GM21529 (cell line): Measurements from ENCODE around the gene GMCL1.

ENCODE experiments used
- ATAC-seq: cut with Tn5 transposase; IDR thresholded peaks from one replicate; pipeline ENCODE4 v1.9.1; 2021; ENCODE audit not compliant: unreplicated experiment

GMCL1 gene

GRCh38 chr2:69829256-69830044 is at the start of gene GMCL1:
GMCL1 (plus strand) TSS chr2:69829660; CDS start chr2:69829893, 233 bp downstream.
- ATAC-seq: peak; percentile 87

GRCh38 chr2:69780921-69781320 is 48.5 kb upstream of the GMCL1 start:
- ATAC-seq: no peak

GRCh38 chr2:69781321-69782248 is 47.9 kb upstream of the GMCL1 start:
- no peak for ATAC-seq

- no peak for ATAC-seq
Measured at GRCh38 chr2:69784228-69784627, 45.2 kb upstream of the GMCL1 start.

GRCh38 chr2:69785358-69785757 is 44.1 kb upstream of the GMCL1 start:
- ATAC-seq: no peak

GRCh38 chr2:69786052-69786560 is 43.4 kb upstream of the GMCL1 start:
- ATAC-seq: no peak

GRCh38 chr2:69789175-69789721 is 40.2 kb upstream of the GMCL1 start:
- ATAC-seq: peak; percentile 64

GRCh38 chr2:69789772-69790600 is 39.5 kb upstream of the GMCL1 start:
- ATAC-seq: peak; percentile 53

- ATAC-seq: no peak
Measured at GRCh38 chr2:69790601-69790959, 38.9 kb upstream of the GMCL1 start.

GRCh38 chr2:69791045-69791444 is 38.4 kb upstream of the GMCL1 start:
- no peak for ATAC-seq

- no peak for ATAC-seq
Measured at GRCh38 chr2:69796174-69796573, 33.3 kb upstream of the GMCL1 start.

GRCh38 chr2:69797235-69797634 is 32.2 kb upstream of the GMCL1 start:
- ATAC-seq: no peak

- ATAC-seq: no peak
Measured at GRCh38 chr2:69797836-69798289, 31.6 kb upstream of the GMCL1 start.

GRCh38 chr2:69798290-69798908 is 31.1 kb upstream of the GMCL1 start:
- ATAC-seq: peak; percentile 2

- ATAC-seq: peak; percentile 48
Measured at GRCh38 chr2:69798909-69799526, 30.4 kb upstream of the GMCL1 start.

GRCh38 chr2:69801745-69802290 is 27.6 kb upstream of the GMCL1 start:
- ATAC-seq: no peak

GRCh38 chr2:69802781-69803367 is 26.6 kb upstream of the GMCL1 start:
- ATAC-seq: peak; percentile 67

- ATAC-seq: no peak
Measured at GRCh38 chr2:69804416-69804815, 25.0 kb upstream of the GMCL1 start.

GRCh38 chr2:69805887-69806286 is 23.6 kb upstream of the GMCL1 start:
- no peak for ATAC-seq
